CD4-positive, CD25-positive, alpha-beta regulatory T cell (primary cell): ENCODE measurements around the gene KCTD3. TPM values are rescaled to one million over a fixed set of nuclear protein-coding genes. Genes with fewer than 3 reads are reported as not detected.

Source experiments
- ATAC-seq, 2 donors: fragments of 150-1000 bp; cut with Tn5 transposase; one replicate each; pipeline ENCODE4 v1.10.0; 2021; ENCODE audit warnings: low read depth in 2 of 2, moderate number of reproducible peaks in 2 of 2, moderate library complexity in 1 of 2
- DNase-seq, 3 donors: peaks; one replicate each; pipeline versions ENCODE4 v3.0.0 to v3.0.0-alpha.2; 2012 to 2022; ENCODE audit warnings: mixed read lengths in 1 of 3
- H3K27ac ChIP-seq: one replicate; pipeline ENCODE4 v1.7.0; 2013; ENCODE audit warnings: mild to moderate bottlenecking, low read length; ENCODE audit not compliant: insufficient read depth, poor library complexity, severe bottlenecking
- H3K27me3 ChIP-seq: one replicate; pipeline ENCODE4 v1.7.0; 2013; ENCODE audit warnings: low read length; ENCODE audit not compliant: control insufficient read depth, insufficient read depth
- H3K36me3 ChIP-seq: one replicate; pipeline ENCODE4 v1.7.0; 2013; ENCODE audit warnings: mild to moderate bottlenecking, low read length, moderate library complexity; ENCODE audit not compliant: control insufficient read depth, insufficient read depth
- H3K4me1 ChIP-seq: 2 replicates; pipeline ENCODE4 v1.7.0; 2013; ENCODE audit warnings: mild to moderate bottlenecking, low read length; ENCODE audit not compliant: insufficient read depth, control insufficient read depth, poor library complexity, severe bottlenecking
- H3K4me3 ChIP-seq: one replicate; pipeline ENCODE4 v1.7.0; 2013; ENCODE audit warnings: low read depth, mild to moderate bottlenecking, low read length, moderate library complexity
- H3K9me3 ChIP-seq, 2 experiments: 1 replicate in 1 of 2; 2 replicates in 1 of 2; pipeline ENCODE4 v1.7.0; 2013; ENCODE audit warnings: low read length in 2 of 2, mild to moderate bottlenecking in 1 of 2, moderate library complexity in 1 of 2; ENCODE audit not compliant: control insufficient read depth in 2 of 2
- H3K27ac Mint-ChIP-seq, 3 donors: one replicate each; pipeline ENCODE4 v1.8.0; 2020 to 2022; ENCODE audit warnings: mild to moderate bottlenecking in 3 of 3, mixed read lengths in 3 of 3, moderate library complexity in 2 of 3
- H3K27me3 Mint-ChIP-seq: one replicate; pipeline ENCODE4 v1.8.0; 2022; ENCODE audit warnings: mild to moderate bottlenecking, mixed read lengths
- H3K36me3 Mint-ChIP-seq: one replicate; pipeline ENCODE4 v1.8.0; 2020; ENCODE audit warnings: mixed read lengths
- H3K4me1 Mint-ChIP-seq, 4 donors: one replicate each; pipeline ENCODE4 v1.8.0; 2020 to 2022; ENCODE audit warnings: mixed read lengths in 4 of 4, mild to moderate bottlenecking in 1 of 4
- H3K4me3 Mint-ChIP-seq, 4 donors: one replicate each; pipeline ENCODE4 v1.8.0; 2020 to 2022; ENCODE audit warnings: mild to moderate bottlenecking in 4 of 4, mixed read lengths in 4 of 4, moderate library complexity in 3 of 4
- H3K9me3 Mint-ChIP-seq, 7 donors: one replicate each; pipeline ENCODE4 v1.8.0; 2020 to 2022; ENCODE audit warnings: mixed read lengths in 7 of 7, mild to moderate bottlenecking in 3 of 7, moderate library complexity in 2 of 7
- polyA plus RNA-seq, 4 donors: library from polyadenylated mRNA; unstranded; fragments of 300-500 nt; fragmentation: Illumina TruSeq; gene quantifications; one replicate each; pipeline ENCODE4 v1.2.3, GENCODE V29; 2021
- total RNA-seq: library from RNA; stranded (reverse); gene quantifications from one replicate; pipeline ENCODE4 v1.2.3, GENCODE V29; 2022

Gene KCTD3
- total and polyA plus RNA-seq, 5 donors from 2014 or later = 0.22 to 0.39 (median 0.24) TPM; not detected in 2

DNA sequence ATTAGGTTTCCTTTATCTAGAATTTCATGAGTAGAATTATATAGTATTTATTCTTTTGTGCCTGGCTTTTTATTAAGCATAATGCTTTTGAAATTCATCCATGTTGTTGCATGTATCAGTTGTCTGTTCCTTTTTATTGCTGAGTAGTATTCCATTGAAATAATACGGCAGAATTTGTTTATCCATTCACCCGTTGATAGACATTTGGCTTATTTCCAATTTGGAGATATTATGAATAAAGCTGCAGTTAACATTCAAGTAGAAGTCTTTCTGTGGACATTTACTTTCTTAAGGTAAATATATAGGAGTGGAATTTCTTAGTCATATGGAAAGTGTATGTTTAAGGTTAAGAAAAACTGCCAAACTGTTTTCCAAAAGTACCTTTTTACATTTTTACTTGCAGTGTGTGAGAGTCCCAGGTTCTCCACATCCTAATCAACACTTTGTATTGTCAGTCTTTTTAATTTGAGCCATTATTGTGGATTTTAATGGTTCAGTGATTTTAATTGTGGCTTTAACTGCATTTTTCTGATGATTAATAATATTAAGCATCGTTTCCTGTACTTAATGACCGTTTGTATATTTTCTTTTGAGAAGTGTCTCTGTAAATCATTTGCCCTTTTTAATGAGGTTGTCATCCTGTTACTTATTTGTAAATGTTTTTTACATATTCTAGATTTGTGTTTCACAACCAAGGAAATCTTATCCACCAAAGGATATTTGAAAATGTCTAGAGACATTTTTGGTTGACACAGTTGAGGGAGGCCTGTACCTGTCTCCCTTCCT lies 22.7 kb downstream of the KCTD3 start:
- no peak overlapping the region for H3K4me3 ChIP-seq
- H3K27me3 Mint-ChIP-seq = no peaks in the 10 kb centered on the region
- no peak for ATAC-seq
- no peak overlapping the region for H3K27ac Mint-ChIP-seq
- no peaks in the 10 kb centered on the region for H3K27me3 ChIP-seq
- no peaks in the 10 kb centered on the region for H3K4me1 Mint-ChIP-seq
- no peaks in the 10 kb centered on the region for H3K36me3 ChIP-seq
- H3K27ac ChIP-seq = no peak overlapping the region
- H3K36me3 Mint-ChIP-seq = no peaks in the 10 kb centered on the region
- no peaks in the 10 kb centered on the region for H3K9me3 ChIP-seq
- peaks cover 0 to 15% (median 3%) of the 10 kb centered on the region in 7 donors for H3K9me3 Mint-ChIP-seq
- no peak for DNase-seq
- H3K4me1 ChIP-seq = no peaks in the 10 kb centered on the region
- no peak overlapping the region for H3K4me3 Mint-ChIP-seq

DNA sequence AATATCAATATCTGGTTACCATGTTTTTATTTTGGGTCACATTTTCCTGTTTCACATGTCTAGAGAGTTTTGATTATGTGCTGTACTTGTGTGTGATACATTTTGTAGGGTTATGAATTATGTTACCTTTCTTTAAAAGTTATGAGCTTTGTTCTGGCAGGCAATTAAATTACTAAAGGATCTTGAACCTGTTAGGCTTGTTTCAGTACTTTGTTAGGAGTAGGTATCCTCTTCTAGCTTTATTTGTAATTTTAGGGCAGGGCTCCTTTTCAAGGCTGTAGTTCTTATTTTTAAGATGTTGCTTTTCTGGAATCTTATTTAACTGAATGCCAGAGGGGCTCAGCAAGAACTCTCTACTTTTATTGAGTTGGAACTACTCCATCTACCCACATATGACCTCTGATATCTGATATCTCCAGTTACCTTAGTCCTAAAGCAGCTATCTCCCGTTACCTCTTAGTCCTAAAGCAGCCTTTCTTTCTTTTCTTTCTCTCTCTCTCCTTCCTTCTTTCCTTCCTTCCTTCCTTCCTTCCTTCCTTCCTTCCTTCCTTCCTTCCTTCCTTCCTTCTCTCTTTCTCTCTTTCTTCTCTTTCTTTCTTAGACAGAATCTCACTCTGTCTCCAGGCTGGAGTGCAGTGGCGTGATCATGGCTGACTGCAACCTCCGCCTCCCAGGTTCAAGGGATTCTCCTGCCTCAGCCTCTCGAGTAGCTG lies 23.8 kb downstream of the KCTD3 start:
- no peaks in the 10 kb centered on the region for H3K27me3 Mint-ChIP-seq
- ATAC-seq = no peak
- Histone ChIP-seq H3K4me3 (no peak overlapping the region), H3K27ac (no peak overlapping the region), H3K9me3 (no peaks in the 10 kb centered on the region), H3K4me1 (no peaks in the 10 kb centered on the region), H3K36me3 (no peaks in the 10 kb centered on the region), H3K27me3 (no peaks in the 10 kb centered on the region)
- H3K36me3 Mint-ChIP-seq = no peaks in the 10 kb centered on the region
- no peak overlapping the region for H3K4me3 Mint-ChIP-seq
- H3K9me3 Mint-ChIP-seq = peaks cover 0 to 9% (median 3%) of the 10 kb centered on the region in 7 donors
- no peak overlapping the region for H3K27ac Mint-ChIP-seq
- H3K4me1 Mint-ChIP-seq = no peaks in the 10 kb centered on the region
- no peak for DNase-seq

- peaks cover 0 to 8% (median 3%) of the 10 kb centered on the region in 7 donors for H3K9me3 Mint-ChIP-seq
- no peaks in the 10 kb centered on the region for H3K9me3 ChIP-seq
- no peaks in the 10 kb centered on the region for H3K4me1 ChIP-seq
- no peaks in the 10 kb centered on the region for H3K27me3 Mint-ChIP-seq
- ATAC-seq (no peak), DNase-seq (no peak)
- no peaks in the 10 kb centered on the region for H3K4me1 Mint-ChIP-seq
- H3K36me3 Mint-ChIP-seq = no peaks in the 10 kb centered on the region
- H3K27ac Mint-ChIP-seq = no peak overlapping the region
- no peaks in the 10 kb centered on the region for H3K27me3 ChIP-seq
- H3K36me3 ChIP-seq = no peaks in the 10 kb centered on the region
- H3K27ac ChIP-seq = no peak overlapping the region
- H3K4me3 Mint-ChIP-seq = no peak overlapping the region
- H3K4me3 ChIP-seq = no peak overlapping the region
These were observed 27.5 kb downstream of the KCTD3 start for GRCh38 chr1:215594640-215595039.

DNA sequence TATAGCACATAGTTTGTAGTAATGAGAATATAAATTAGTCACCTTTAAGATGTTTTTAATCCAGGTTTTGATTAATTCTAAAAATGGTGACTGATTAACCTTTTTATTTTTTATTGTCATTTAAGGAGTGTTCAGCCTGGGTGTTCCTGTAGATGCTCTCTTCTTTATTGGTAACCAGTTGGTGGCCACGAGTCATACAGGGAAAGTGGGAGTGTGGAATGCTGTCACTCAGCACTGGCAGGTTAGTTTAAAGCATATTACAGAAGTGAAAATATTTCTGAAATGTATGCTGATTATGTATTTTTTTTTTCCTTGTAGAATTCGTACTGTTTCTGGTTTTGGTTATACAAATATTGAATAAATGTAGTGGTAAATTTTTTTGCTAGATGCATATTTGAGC lies 28.1 kb downstream of the KCTD3 start:
- no peaks in the 10 kb centered on the region for H3K9me3 ChIP-seq
- no peak overlapping the region for H3K27ac ChIP-seq
- ATAC-seq (no peak), DNase-seq (no peak)
- Mint-ChIP-seq H3K36me3 (no peaks in the 10 kb centered on the region), H3K9me3 (peaks cover 0 to 7% (median 3%) of the 10 kb centered on the region in 7 donors), H3K4me1 (no peaks in the 10 kb centered on the region), H3K4me3 (no peak overlapping the region), H3K27ac (no peak overlapping the region), H3K27me3 (no peaks in the 10 kb centered on the region)
- no peaks in the 10 kb centered on the region for H3K27me3 ChIP-seq
- H3K36me3 ChIP-seq = no peaks in the 10 kb centered on the region
- no peak overlapping the region for H3K4me3 ChIP-seq
- no peaks in the 10 kb centered on the region for H3K4me1 ChIP-seq

DNA sequence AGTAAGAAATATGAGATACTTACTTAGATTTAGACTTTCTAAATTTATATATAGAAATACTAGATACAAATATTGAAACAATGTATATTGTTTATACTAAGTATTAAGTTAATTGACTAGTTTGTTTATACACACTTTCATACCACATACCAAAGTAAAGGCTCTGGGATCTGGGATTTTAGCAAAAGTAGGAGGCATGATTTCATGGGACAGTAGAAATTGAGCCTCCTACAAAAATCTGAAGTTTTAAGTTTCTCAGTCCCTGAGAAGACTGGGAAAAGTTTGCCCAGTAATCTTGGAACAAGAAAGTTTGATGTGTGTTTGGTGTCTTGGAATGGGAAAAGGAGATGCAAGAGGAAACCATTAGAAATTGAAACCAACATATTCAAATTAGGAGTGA lies 30.9 kb downstream of the KCTD3 start:
- Mint-ChIP-seq H3K27me3 (no peaks in the 10 kb centered on the region), H3K4me3 (no peak overlapping the region), H3K27ac (no peak overlapping the region), H3K4me1 (no peaks in the 10 kb centered on the region), H3K9me3 (peaks cover 0 to 4% (median 1%) of the 10 kb centered on the region in 7 donors), H3K36me3 (no peaks in the 10 kb centered on the region)
- Histone ChIP-seq H3K27ac (no peak overlapping the region), H3K4me1 (no peaks in the 10 kb centered on the region), H3K36me3 (no peaks in the 10 kb centered on the region), H3K4me3 (no peak overlapping the region), H3K27me3 (no peaks in the 10 kb centered on the region), H3K9me3 (no peaks in the 10 kb centered on the region)
- DNase-seq (no peak), ATAC-seq (no peak)

DNA sequence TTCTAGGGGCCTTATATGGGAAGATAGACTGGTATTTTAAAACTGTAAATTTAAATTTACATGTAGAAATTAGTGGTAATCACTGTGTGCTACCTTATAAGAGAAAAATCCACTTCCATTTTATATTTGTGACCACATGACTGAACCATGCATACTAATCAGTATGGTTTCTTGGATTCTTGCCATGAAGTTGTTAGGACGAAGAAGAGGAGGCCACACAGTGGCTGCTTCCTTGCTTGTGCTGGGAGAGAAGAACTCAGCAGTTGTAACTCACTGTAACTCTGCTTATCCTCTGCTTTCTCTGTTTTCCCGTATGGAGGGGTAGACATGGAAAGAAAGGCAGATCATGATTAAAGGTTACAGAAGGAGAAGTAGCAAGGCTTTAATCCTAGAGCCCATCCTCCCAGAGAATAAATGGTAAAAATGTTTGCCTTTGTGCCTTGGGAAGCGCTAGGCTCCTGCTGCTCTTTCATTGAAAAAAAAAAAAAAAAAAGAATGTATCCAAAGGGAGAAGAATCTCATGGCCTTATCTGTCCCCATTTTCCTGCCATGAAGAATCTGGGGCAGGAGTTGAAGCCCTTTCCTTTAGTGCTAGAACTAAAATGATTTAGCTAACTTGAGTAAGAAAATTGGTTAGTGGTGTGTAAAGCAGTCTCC lies 32.4 kb downstream of the KCTD3 start:
- H3K4me1 Mint-ChIP-seq = no peaks in the 10 kb centered on the region
- Histone ChIP-seq H3K4me1 (no peaks in the 10 kb centered on the region), H3K4me3 (no peak overlapping the region), H3K27me3 (no peaks in the 10 kb centered on the region), H3K9me3 (no peaks in the 10 kb centered on the region), H3K27ac (no peak overlapping the region), H3K36me3 (no peaks in the 10 kb centered on the region)
- peaks cover 0 to 2% (median 0%) of the 10 kb centered on the region in 7 donors for H3K9me3 Mint-ChIP-seq
- H3K4me3 Mint-ChIP-seq = no peak overlapping the region
- no peak overlapping the region for H3K27ac Mint-ChIP-seq
- no peaks in the 10 kb centered on the region for H3K27me3 Mint-ChIP-seq
- no peaks in the 10 kb centered on the region for H3K36me3 Mint-ChIP-seq
- no peak for DNase-seq
- no peak for ATAC-seq

DNA sequence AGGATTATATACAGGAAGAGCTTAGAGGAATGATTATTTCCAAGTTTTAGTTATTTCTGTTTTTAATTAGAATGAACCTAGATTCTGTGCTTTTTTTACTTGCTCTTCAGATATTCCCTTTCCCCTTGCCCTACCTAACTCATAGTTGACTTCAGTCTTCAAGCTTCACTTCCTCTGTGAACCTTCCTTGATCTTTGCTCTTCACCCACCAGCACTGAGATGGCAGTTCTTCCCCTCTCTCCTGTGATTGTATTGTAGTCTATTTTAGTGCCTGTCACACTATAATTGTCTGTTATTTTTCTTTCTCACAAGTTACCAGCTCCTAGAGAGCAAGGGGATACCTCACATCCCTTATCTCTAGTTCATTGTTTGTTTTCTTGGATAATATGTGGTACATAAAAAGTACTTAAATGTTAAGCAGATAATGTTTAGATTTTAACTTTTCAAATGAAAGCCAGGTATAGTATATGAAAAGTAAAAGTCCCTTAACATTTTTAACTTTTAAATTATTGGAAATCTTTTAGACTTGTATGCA lies 33.2 kb downstream of the KCTD3 start:
- Mint-ChIP-seq H3K4me1 (no peaks in the 10 kb centered on the region), H3K36me3 (no peaks in the 10 kb centered on the region), H3K27ac (no peak overlapping the region), H3K4me3 (no peak overlapping the region), H3K27me3 (no peaks in the 10 kb centered on the region), H3K9me3 (peaks cover 0 to 2% (median 0%) of the 10 kb centered on the region in 7 donors)
- ATAC-seq = no peak
- Histone ChIP-seq H3K36me3 (no peaks in the 10 kb centered on the region), H3K9me3 (no peaks in the 10 kb centered on the region), H3K27ac (no peak overlapping the region), H3K4me1 (no peaks in the 10 kb centered on the region), H3K27me3 (no peaks in the 10 kb centered on the region), H3K4me3 (no peak overlapping the region)
- no peak for DNase-seq
